ENCODE data around the gene HYAL1. TPM values are rescaled to one million over a fixed set of nuclear protein-coding genes. Genes with fewer than 3 reads are reported as not detected.
"Not testable (repeated sequence)": the region's sequence is repeated elsewhere in the genome, so short reads cannot be mapped to it uniquely, and the experiment has no call there.

Gene HYAL1
- total RNA-seq, 2 experiments from 2014 or later: 0.37 TPM; not detected in 1

DNA sequence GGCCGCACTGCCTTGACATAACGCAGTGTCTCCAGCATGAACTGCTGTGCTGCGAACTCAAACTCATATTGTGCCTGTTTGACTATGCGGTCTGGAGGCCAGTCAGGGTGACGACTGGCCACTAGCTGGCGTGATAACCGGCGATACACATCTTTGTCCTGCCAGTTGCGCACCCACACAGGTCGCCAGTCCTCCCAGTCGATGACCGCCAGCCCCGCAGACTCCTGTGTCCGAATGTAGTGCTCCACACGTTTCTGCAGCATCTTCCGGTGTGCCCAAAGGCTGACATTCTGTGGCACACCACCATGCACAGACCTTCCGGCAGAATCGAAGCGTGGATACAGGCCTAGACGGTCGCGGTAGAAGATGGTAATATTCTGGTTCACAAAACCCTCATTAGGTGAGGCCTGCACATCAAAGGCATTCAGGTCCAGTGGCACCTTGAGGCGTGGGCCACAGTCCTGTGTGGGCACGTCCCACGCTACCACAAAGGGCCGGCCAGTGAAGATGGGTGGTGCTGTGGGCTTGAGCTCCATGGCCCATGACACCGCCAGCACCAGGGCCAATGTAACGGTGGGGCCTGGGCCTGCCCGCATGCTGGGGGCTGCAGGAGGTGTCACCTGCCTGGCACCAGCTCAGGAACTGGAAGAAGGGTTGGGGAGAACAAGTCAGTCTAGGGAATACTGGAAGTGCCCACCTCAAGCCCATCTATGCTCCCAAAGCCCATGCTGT is 16.7 kb upstream of the HYAL1 start:
- CTCF ChIA-PET: interaction anchor here (0.6 to 2.9 kb wide), 5 partner anchors 14 to 1245 kb away, joined by 3 to 11 read pairs (median 3); partner anchors contain the start of genes HYAL3 and NAA80
- intact Hi-C loops (cut with DNase I, micrococcal nuclease): loop anchor here (2.0 to 10.0 kb wide), 3 partner anchors 17 to 125 kb away; partner anchors contain the start of gene LSMEM2 (in 1 of the 2)
- POLR2A ChIA-PET: interaction anchor here (0.6 to 1.8 kb wide), 3 partner anchors 17 to 1328 kb away, joined by 3 to 4 read pairs (median 3); no protein-coding TSS in a partner anchor
- no peaks in the 10 kb centered on the region for H3K27me3 Mint-ChIP-seq
- no peak overlapping the region for H3K27ac Mint-ChIP-seq
- peaks cover 40% of the 10 kb centered on the region for H3K4me1 Mint-ChIP-seq
- peak overlapping the region; percentile 84 for H3K4me3 Mint-ChIP-seq
- DNase-seq (no peak), ATAC-seq (no peak)
- no peaks in the 10 kb centered on the region for H3K36me3 Mint-ChIP-seq (ENCODE audit: low read depth)
- H3K9me3 Mint-ChIP-seq (ENCODE audit: low read depth): no peaks in the 10 kb centered on the region

DNA sequence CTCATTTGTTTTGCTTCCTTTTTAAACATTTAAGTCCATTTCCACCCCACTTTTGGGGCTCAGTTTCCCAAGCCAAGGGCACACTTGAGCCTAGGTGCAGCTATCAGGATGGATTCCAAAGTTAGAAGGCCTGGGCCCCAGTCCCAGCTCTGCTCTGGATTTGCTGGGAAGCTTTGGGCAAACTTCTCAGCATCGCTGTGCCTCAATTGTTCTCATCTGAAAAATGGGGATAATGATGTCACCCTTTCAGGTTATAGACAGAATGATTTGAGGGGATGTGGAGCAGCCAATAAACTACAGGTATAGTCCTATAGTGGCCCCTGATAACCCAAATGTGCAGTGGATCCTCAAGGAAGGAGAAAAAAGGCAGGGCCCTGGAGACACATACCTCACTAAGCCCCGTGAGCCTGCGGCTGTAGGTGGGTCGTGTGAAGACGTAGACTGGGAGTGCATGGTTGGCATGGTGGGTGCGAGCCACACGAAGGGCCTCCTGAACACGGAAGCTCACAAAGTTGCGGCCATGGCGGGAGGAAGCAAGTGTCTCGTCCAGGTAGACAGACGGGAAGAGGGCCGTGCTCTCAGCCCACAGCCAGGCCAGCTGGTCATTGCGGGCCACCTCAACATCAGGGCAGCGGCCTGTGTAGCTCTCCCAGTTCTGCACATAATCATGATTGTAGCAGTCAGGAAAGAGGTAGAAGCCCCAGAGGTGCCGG is 16.0 kb upstream of the HYAL1 start:
- ATAC-seq (no peak), DNase-seq (no peak)
- ChIA-PET CTCF (interaction anchor here (0.7 to 2.9 kb wide), 4 partner anchors 8 to 1365 kb away, joined by 3 to 11 read pairs (median 4); partner anchors contain the start of genes HYAL3, NAA80 and TUSC2), POLR2A (interaction anchor here (0.6 kb wide), 1 partner anchor 19 kb away, joined by 3 read pairs; no protein-coding TSS in a partner anchor)
- Mint-ChIP-seq H3K9me3 (ENCODE audit: low read depth) (no peaks in the 10 kb centered on the region), H3K27me3 (no peaks in the 10 kb centered on the region), H3K36me3 (ENCODE audit: low read depth) (no peaks in the 10 kb centered on the region), H3K4me3 (no peak overlapping the region), H3K27ac (no peak overlapping the region), H3K4me1 (peaks cover 40% of the 10 kb centered on the region)
- intact Hi-C loops (cut with DNase I, micrococcal nuclease): no loop called here

GRCh38 chr3:50318615-50319014 is 15.2 kb upstream of the HYAL1 start:
- Mint-ChIP-seq H3K36me3 (ENCODE audit: low read depth) (no peaks in the 10 kb centered on the region), H3K27ac (no peak overlapping the region), H3K4me3 (no peak overlapping the region), H3K27me3 (no peaks in the 10 kb centered on the region), H3K9me3 (ENCODE audit: low read depth) (no peaks in the 10 kb centered on the region), H3K4me1 (peaks cover 40% of the 10 kb centered on the region)
- ChIA-PET POLR2A (interaction anchor here (0.6 kb wide), 1 partner anchor 19 kb away, joined by 3 read pairs; no protein-coding TSS in a partner anchor), CTCF (interaction anchor here (0.5 to 2.9 kb wide), 4 partner anchors 9 to 1622 kb away, joined by 3 to 11 read pairs (median 4); partner anchors contain the start of genes HYAL3, NAA80 and TUSC2)
- DNase-seq (no peak), ATAC-seq (no peak)
- intact Hi-C loops (cut with DNase I, micrococcal nuclease): no loop called here

DNA sequence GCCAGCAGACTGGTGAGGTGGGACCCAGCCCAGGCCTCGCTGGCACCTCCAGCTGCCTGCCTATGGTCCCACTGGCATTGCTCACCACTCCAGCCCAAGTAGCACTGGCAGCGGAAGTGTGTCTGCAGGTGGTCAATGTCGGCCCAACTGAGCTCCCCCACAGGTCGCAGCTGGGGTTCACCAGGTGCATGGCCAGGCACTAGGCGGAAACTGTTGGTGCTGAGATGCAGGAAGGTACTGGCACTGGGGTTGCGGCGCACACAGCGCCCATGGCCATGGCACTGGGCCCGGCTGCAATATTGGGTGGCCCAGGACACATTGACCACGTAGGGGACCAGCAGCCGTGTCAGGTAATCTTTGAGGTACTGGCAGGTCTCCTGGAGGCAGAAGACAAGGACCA is 14.8 kb upstream of the HYAL1 start:
- Mint-ChIP-seq H3K9me3 (ENCODE audit: low read depth) (no peaks in the 10 kb centered on the region), H3K4me3 (no peak overlapping the region), H3K36me3 (ENCODE audit: low read depth) (no peaks in the 10 kb centered on the region), H3K4me1 (peaks cover 40% of the 10 kb centered on the region), H3K27ac (no peak overlapping the region), H3K27me3 (no peaks in the 10 kb centered on the region)
- intact Hi-C loops (cut with DNase I, micrococcal nuclease): no loop called here
- ChIA-PET POLR2A (no interaction called here), CTCF (interaction anchor here (0.5 to 2.9 kb wide), 4 partner anchors 10 to 1623 kb away, joined by 3 to 11 read pairs (median 4); partner anchors contain the start of genes HYAL3, NAA80 and TUSC2)
- DNase-seq (no peak), ATAC-seq (no peak)

- peak overlapping the region; percentile 38 for H3K27ac Mint-ChIP-seq
- no peaks in the 10 kb centered on the region for H3K9me3 Mint-ChIP-seq (ENCODE audit: low read depth)
- intact Hi-C loops (cut with DNase I, micrococcal nuclease): no loop called here
- ChIA-PET CTCF (interaction anchor here (0.5 to 1.5 kb wide), 3 partner anchors 11 to 363 kb away, joined by 3 to 4 read pairs (median 3); no protein-coding TSS in a partner anchor), POLR2A (no interaction called here)
- DNase-seq (no peak), ATAC-seq (no peak)
- H3K36me3 Mint-ChIP-seq (ENCODE audit: low read depth): no peaks in the 10 kb centered on the region
- peaks cover 37% of the 10 kb centered on the region for H3K4me1 Mint-ChIP-seq
- no peaks in the 10 kb centered on the region for H3K27me3 Mint-ChIP-seq
- H3K4me3 Mint-ChIP-seq: no peak overlapping the region
These were observed 13.9 kb upstream of the HYAL1 start for GRCh38 chr3:50317300-50317699.

DNA sequence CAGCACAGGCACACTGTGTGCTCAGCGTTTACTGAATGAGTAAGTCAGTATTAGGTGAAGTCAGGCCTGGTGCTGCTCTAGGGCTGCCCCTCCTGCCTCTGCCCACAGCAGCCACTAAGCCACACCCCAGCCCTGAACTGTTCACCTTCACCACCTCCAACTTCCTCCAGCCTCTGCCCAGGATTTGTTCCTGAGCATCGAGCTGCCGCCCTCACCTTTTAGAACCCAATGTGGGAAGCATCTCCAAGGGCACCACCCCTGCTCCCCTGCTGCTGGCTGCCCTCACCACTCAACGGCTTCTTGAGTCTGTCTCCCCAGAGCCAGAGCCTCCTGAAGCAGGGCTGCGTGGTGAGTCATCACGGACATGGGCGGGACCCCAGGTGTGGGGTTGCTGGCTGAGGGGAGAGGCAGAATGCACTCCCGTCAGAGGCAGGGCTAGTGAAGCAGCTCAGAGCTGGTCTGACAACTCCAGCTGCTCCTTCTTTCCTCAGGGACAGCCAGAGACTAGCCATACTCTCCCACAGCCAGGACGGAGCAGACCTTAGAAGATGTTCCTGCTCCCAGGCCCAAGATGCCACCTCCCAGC is 13.4 kb upstream of the HYAL1 start:
- no peaks in the 10 kb centered on the region for H3K27me3 Mint-ChIP-seq
- peaks cover 37% of the 10 kb centered on the region for H3K4me1 Mint-ChIP-seq
- ATAC-seq (peak; percentile 46), DNase-seq (peak; percentile 70)
- CTCF ChIA-PET: interaction anchor here (0.6 to 1.5 kb wide), 4 partner anchors 10 to 364 kb away, joined by 3 to 4 read pairs (median 4); no protein-coding TSS in a partner anchor
- intact Hi-C loops (cut with DNase I, micrococcal nuclease): no loop called here
- H3K36me3 Mint-ChIP-seq (ENCODE audit: low read depth): no peaks in the 10 kb centered on the region
- no peaks in the 10 kb centered on the region for H3K9me3 Mint-ChIP-seq (ENCODE audit: low read depth)
- no peak overlapping the region for H3K4me3 Mint-ChIP-seq
- POLR2A ChIA-PET: no interaction called here
- peak overlapping the region; percentile 38 for H3K27ac Mint-ChIP-seq

- DNase-seq: no peak
- Mint-ChIP-seq H3K27ac (no peak overlapping the region), H3K27me3 (no peaks in the 10 kb centered on the region), H3K36me3 (ENCODE audit: low read depth) (peaks cover under 1% of the 10 kb centered on the region), H3K4me1 (peaks cover 29% of the 10 kb centered on the region), H3K4me3 (no peak overlapping the region), H3K9me3 (ENCODE audit: low read depth) (no peaks in the 10 kb centered on the region)
- ATAC-seq: no peak
- POLR2A ChIA-PET: interaction anchor here (0.6 kb wide), 1 partner anchor 10 kb away, joined by 3 read pairs; no protein-coding TSS in a partner anchor
- intact Hi-C loops (cut with DNase I, micrococcal nuclease): no loop called here
- CTCF ChIA-PET: interaction anchor here (0.6 to 1.1 kb wide), 5 partner anchors 12 to 335 kb away, joined by 3 to 4 read pairs (median 3); no protein-coding TSS in a partner anchor
These were observed 11.4 kb upstream of the HYAL1 start for GRCh38 chr3:50314816-50315215.

DNA sequence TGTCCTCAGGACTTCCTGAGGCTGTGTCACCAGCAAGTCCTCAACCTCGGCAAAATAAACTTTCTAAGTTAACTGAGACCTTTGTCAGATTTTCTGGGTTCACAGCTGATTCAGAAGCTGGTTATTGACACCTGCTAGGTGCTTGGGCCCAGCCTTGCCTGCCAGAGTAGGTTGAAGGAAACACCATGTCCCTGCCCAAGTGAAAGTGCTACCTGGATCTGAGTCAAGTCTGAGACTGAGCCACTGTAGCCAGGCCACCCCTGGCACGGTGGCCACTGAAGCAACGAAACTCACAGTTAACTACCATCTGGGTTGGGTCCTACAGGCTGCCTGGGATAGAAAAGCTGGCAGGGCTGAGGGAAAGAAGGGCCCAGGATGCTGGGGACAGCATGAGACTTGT is 11.0 kb upstream of the HYAL1 start:
- no peak overlapping the region for H3K4me3 Mint-ChIP-seq
- H3K36me3 Mint-ChIP-seq (ENCODE audit: low read depth): peaks cover 1% of the 10 kb centered on the region
- H3K27me3 Mint-ChIP-seq: no peaks in the 10 kb centered on the region
- no peaks in the 10 kb centered on the region for H3K9me3 Mint-ChIP-seq (ENCODE audit: low read depth)
- intact Hi-C loops (cut with DNase I, micrococcal nuclease): no loop called here
- H3K4me1 Mint-ChIP-seq: peaks cover 25% of the 10 kb centered on the region
- no peak overlapping the region for H3K27ac Mint-ChIP-seq
- DNase-seq (no peak), ATAC-seq (no peak)
- POLR2A ChIA-PET: no interaction called here
- CTCF ChIA-PET: interaction anchor here (0.6 to 1.0 kb wide), 4 partner anchors 12 to 335 kb away, joined by 3 to 4 read pairs (median 4); no protein-coding TSS in a partner anchor

DNA sequence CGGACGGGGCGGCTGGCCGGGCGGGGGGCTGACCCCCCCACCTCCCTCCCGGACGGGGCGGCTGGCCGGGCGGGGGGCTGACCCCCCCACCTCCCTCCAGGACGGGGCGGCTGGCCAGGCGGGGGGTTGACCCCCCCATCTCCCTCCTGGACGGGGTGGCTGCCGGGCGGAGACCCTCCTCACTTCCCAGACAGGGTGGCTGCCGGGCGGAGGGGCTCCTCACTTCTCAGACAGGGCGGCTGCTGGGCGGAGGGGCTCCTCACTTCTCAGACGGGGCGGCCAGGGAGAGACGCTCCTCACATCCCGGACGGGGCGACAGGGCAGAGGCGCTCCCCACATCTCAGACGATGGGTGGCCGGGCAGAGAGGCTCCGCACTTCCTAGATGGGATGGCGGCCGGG is 8.7 kb upstream of the HYAL1 start:
- CTCF ChIA-PET; POLR2A ChIA-PET; H3K27me3 Mint-ChIP-seq; H3K36me3 Mint-ChIP-seq (ENCODE audit: low read depth); intact Hi-C loops (cut with DNase I, micrococcal nuclease); H3K27ac Mint-ChIP-seq; DNase-seq; H3K4me3 Mint-ChIP-seq; ATAC-seq; H3K9me3 Mint-ChIP-seq (ENCODE audit: low read depth): not testable (repeated sequence)
- H3K4me1 Mint-ChIP-seq: peaks cover 12% of the 10 kb centered on the region

GRCh38 chr3:50304601-50305000 is 1.2 kb upstream of the HYAL1 start:
- peak; percentile 64 for ATAC-seq
- peaks cover 14% of the 10 kb centered on the region for H3K4me1 Mint-ChIP-seq

More at GRCh38 chr3:50304601-50305000, 1.2 kb upstream of the HYAL1 start:
- ChIA-PET CTCF (interaction anchor here (1.5 kb wide), 1 partner anchor 9 kb away, joined by 4 read pairs; no protein-coding TSS in a partner anchor), POLR2A (interaction anchor here (0.7 to 0.8 kb wide), 3 partner anchors 11 to 277 kb away, joined by 3 to 5 read pairs (median 3); no protein-coding TSS in a partner anchor)
- DNase-seq: no peak
- H3K36me3 Mint-ChIP-seq (ENCODE audit: low read depth): peaks cover 5% of the 10 kb centered on the region
- H3K27ac Mint-ChIP-seq: no peak overlapping the region
- no peak overlapping the region for H3K4me3 Mint-ChIP-seq
- intact Hi-C loops (cut with DNase I, micrococcal nuclease): no loop called here
- no peaks in the 10 kb centered on the region for H3K9me3 Mint-ChIP-seq (ENCODE audit: low read depth)
- no peaks in the 10 kb centered on the region for H3K27me3 Mint-ChIP-seq
